Measurements from ENCODE around the gene ZNF846.
"Not testable (repeated sequence)": the region's sequence is repeated elsewhere in the genome, so short reads cannot be mapped to it uniquely, and the experiment has no call there.

DNA sequence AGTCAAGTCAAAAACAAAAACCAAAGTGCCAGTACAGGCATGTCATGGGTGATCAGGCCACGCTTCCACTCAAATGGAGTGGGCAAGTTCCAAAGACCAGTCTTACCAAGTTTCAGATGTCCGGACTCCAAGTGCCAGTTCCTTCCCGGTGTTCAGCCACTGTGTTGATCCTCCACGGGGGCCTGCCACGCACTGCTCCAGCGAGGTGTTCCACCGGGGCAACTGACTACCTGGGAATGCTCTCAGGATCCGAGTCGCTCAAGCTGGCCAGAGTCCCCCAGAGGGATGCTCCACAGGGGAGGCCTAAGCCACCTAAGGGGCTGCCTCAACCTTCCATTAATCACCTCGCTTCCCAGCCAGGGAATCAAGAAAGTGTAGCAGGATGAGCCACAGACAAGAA is 38.5 kb downstream of the ZNF846 start:
- TF ChIP-seq POLR2AphosphoS5 (IDR thresholded peaks at IDR 0.05; ENCODE audit: insufficient read depth in 1 of 2, low read depth in 1 of 2) = not testable (repeated sequence)
- TF ChIP-seq, protein P1, sequence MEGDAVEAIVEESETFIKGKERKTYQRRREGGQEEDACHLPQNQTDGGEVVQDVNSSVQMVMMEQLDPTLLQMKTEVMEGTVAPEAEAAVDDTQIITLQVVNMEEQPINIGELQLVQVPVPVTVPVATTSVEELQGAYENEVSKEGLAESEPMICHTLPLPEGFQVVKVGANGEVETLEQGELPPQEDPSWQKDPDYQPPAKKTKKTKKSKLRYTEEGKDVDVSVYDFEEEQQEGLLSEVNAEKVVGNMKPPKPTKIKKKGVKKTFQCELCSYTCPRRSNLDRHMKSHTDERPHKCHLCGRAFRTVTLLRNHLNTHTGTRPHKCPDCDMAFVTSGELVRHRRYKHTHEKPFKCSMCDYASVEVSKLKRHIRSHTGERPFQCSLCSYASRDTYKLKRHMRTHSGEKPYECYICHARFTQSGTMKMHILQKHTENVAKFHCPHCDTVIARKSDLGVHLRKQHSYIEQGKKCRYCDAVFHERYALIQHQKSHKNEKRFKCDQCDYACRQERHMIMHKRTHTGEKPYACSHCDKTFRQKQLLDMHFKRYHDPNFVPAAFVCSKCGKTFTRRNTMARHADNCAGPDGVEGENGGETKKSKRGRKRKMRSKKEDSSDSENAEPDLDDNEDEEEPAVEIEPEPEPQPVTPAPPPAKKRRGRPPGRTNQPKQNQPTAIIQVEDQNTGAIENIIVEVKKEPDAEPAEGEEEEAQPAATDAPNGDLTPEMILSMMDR (IDR thresholded peaks at IDR 0.05) = not testable (repeated sequence)
